ENCODE results near the gene DICER1. TPM values are rescaled to one million over a fixed set of nuclear protein-coding genes. Genes with fewer than 3 reads are reported as not detected.

The DICER1 gene
- polyA plus RNA-seq, 2 of the 4 experiments (the other 2 are of a cell fraction), result 14.1 to 46.3 TPM

DNA sequence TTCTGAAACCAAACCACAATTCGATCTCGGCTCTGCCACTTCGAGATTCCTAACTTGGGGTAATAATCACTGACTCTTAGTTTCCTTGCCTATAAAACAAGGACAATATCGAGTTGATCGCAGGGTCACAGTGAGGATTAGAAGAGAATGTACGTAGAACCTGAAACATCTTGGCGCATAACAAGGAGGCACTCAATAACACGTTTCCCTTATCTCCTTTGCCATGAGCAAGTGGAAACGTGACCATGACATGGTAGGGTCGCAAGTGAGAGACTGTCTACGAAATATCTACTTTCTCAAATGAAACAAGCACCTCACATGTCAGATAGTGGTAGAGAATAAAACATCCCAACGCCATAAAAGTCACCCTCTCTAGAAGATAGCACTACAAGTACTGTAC lies 2.3 kb downstream of the DICER1 start:
- DNase-seq (ENCODE audit: low read depth in 1 of 2, low spot score in 1 of 2) (no peak), ATAC-seq (no peak), FAIRE-seq (no peak)
- Histone ChIP-seq H3K4me2 (peak overlapping the region; percentile 84; the same call in 2 of the 3 replicates), H3K9me3 (no peaks in the 10 kb centered on the region), H3K4me3 (no peak overlapping the region), H3K27ac (no peak overlapping the region), H3K4me1 (peaks cover 24% of the 10 kb centered on the region)
- 92% methylated on average over 12 of the region's 12 CpGs for WGBS (ENCODE audit: missing lambda C conversion rate)
- TF ChIP-seq, protein P1, sequence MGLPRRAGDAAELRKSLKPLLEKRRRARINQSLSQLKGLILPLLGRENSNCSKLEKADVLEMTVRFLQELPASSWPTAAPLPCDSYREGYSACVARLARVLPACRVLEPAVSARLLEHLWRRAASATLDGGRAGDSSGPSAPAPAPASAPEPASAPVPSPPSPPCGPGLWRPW (IDR thresholded peaks at IDR 0.05), result no peak
- no peak for TF ChIP-seq SREBF2 (IDR thresholded peaks at IDR 0.05)
- CTCF ChIA-PET, result no interaction called here
- POLR2A ChIA-PET, result no interaction called here

DNA sequence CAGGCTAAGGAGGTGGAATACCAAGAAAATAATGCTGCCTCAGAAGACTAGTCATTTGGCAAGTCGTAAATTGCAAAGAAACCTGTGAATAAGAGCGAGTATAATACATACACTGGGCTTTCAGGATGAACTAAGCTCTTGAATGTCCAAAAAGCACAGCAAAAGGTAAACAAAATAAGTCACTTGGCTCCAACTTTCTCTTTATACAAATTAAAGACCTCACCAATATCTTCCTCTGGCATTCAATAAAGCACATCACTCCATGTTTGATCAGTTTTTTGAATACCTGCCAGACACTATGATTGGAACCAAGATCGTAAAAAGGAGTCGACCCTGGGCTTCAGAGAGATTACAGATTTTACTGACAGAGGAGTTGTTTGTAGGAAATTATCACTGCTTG lies 3.5 kb downstream of the DICER1 start:
- no peak for FAIRE-seq

DNA sequence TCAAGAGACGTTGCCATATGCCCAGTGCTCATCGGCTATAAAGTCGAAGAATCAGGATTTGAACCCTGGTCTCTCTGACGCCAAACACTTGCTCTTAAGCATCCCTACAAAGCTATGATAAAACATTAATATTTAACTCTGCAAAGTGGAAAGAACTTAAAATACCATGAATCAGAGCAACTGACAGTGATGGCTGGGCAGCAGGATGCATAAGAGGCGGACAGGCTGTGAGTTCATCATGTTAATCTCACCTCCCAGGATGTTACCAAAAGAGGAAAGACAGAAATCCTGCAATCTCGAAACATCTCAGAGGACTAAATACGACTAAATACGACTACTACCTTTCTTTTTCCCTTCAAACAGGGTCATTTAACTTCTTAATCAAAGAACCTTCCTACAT lies 5.8 kb downstream of the DICER1 start:
- ChIA-PET CTCF (no interaction called here), POLR2A (no interaction called here)
- H3K4me1 ChIP-seq, result peaks cover 28% of the 10 kb centered on the region
- TF ChIP-seq JUNB (IDR thresholded peaks at IDR 0.05), result no peak
- TF ChIP-seq, protein P2, sequence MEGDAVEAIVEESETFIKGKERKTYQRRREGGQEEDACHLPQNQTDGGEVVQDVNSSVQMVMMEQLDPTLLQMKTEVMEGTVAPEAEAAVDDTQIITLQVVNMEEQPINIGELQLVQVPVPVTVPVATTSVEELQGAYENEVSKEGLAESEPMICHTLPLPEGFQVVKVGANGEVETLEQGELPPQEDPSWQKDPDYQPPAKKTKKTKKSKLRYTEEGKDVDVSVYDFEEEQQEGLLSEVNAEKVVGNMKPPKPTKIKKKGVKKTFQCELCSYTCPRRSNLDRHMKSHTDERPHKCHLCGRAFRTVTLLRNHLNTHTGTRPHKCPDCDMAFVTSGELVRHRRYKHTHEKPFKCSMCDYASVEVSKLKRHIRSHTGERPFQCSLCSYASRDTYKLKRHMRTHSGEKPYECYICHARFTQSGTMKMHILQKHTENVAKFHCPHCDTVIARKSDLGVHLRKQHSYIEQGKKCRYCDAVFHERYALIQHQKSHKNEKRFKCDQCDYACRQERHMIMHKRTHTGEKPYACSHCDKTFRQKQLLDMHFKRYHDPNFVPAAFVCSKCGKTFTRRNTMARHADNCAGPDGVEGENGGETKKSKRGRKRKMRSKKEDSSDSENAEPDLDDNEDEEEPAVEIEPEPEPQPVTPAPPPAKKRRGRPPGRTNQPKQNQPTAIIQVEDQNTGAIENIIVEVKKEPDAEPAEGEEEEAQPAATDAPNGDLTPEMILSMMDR (IDR thresholded peaks at IDR 0.05), result no peak
- no peak for TF ChIP-seq HOXB5 (CRISPR knock-in tag; IDR thresholded peaks at IDR 0.05)
- no peak for TF ChIP-seq CHD4 (IDR thresholded peaks at IDR 0.05; ENCODE audit: borderline replicate concordance)
- no peak for TF ChIP-seq ZNF302 (CRISPR knock-in tag; IDR thresholded peaks at IDR 0.05)
- TF ChIP-seq MAZ (IDR thresholded peaks at IDR 0.05; ENCODE audit: borderline replicate concordance, low read depth, low read length), result no peak
- H3K9me3 ChIP-seq, result no peaks in the 10 kb centered on the region
- DNase-seq (ENCODE audit: low read depth in 1 of 2, low spot score in 1 of 2) (no peak), FAIRE-seq (peak; percentile 39), ATAC-seq (no peak)
- H3K4me3 ChIP-seq, result no peak overlapping the region
- H3K4me2 ChIP-seq, result 0 out of 3 replicates have a peak overlapping the region, but pooled peaks have one; percentile 6
- no peak overlapping the region for H3K27ac ChIP-seq
- WGBS (ENCODE audit: missing lambda C conversion rate), result 75% methylated on average over 8 of the region's 8 CpGs

More for the DNA sequence above, 3.5 kb downstream of the DICER1 start:
- ATAC-seq (no peak), DNase-seq (ENCODE audit: low read depth in 1 of 2, low spot score in 1 of 2) (no peak)
- CTCF ChIA-PET, result no interaction called here
- WGBS (ENCODE audit: missing lambda C conversion rate), result 72% methylated on average over 4 of the region's 4 CpGs
- TF ChIP-seq SMC3 (IDR thresholded peaks at IDR 0.05), result no peak
- TF ChIP-seq RCOR1 (IDR thresholded peaks at IDR 0.05; ENCODE audit: low read depth, low read length), result no peak
- TF ChIP-seq, protein P3, sequence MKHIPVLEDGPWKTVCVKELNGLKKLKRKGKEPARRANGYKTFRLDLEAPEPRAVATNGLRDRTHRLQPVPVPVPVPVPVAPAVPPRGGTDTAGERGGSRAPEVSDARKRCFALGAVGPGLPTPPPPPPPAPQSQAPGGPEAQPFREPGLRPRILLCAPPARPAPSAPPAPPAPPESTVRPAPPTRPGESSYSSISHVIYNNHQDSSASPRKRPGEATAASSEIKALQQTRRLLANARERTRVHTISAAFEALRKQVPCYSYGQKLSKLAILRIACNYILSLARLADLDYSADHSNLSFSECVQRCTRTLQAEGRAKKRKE (CRISPR knock-in tag; IDR thresholded peaks at IDR 0.05; ENCODE audit: low read depth), result no peak
- Histone ChIP-seq H3K4me3 (no peak overlapping the region), H3K27ac (no peak overlapping the region), H3K4me2 (no peak overlapping the region), H3K4me1 (peaks cover 34% of the 10 kb centered on the region), H3K9me3 (no peaks in the 10 kb centered on the region)
- POLR2A ChIA-PET, result no interaction called here

DNA sequence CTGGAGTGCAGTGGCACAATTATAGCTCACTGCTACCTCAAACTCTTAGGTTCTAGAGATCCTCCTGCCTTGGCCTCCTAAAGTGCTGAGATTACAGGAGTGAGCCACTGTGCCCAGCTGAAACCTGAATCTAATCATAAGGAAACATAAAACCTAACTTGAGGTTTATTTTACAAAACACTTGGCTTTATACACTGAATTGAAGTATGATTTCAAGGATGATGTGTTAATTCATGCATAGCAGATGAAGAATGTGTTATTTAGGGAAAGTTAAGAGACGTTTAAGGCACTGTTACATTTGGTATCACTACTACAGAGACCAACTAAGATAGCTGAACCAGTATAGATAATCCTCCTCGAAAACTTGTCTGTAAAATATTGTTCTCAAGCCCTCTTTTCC lies 6.4 kb downstream of the DICER1 start:
- Histone ChIP-seq H3K9me3 (0 out of 3 replicates have a peak, but pooled peaks cover 3% of the 10 kb centered on the region), H3K4me1 (peaks cover 27% of the 10 kb centered on the region), H3K4me2 (no peak overlapping the region), H3K27ac (no peak overlapping the region), H3K4me3 (no peak overlapping the region)
- 81% methylated on average over 2 of the region's 2 CpGs for WGBS (ENCODE audit: missing lambda C conversion rate)
- no peak for TF ChIP-seq NR3C1 (IDR thresholded peaks at IDR 0.05)
- no peak for TF ChIP-seq FOXS1 (CRISPR knock-in tag; IDR thresholded peaks at IDR 0.05)
- no peak for TF ChIP-seq RNF2 (IDR thresholded peaks at IDR 0.05; ENCODE audit: borderline replicate concordance, low read depth)
- no peak for TF ChIP-seq BHLHE40 (IDR thresholded peaks at IDR 0.05; ENCODE audit: low read depth, low read length)
- no peak for TF ChIP-seq HEYL (CRISPR knock-in tag; IDR thresholded peaks at IDR 0.05)
- no peak for TF ChIP-seq JUN (IDR thresholded peaks at IDR 0.05)
- no peak for TF ChIP-seq CBX2 (IDR thresholded peaks at IDR 0.05; ENCODE audit: borderline replicate concordance, low read depth)
- TF ChIP-seq, protein P4, sequence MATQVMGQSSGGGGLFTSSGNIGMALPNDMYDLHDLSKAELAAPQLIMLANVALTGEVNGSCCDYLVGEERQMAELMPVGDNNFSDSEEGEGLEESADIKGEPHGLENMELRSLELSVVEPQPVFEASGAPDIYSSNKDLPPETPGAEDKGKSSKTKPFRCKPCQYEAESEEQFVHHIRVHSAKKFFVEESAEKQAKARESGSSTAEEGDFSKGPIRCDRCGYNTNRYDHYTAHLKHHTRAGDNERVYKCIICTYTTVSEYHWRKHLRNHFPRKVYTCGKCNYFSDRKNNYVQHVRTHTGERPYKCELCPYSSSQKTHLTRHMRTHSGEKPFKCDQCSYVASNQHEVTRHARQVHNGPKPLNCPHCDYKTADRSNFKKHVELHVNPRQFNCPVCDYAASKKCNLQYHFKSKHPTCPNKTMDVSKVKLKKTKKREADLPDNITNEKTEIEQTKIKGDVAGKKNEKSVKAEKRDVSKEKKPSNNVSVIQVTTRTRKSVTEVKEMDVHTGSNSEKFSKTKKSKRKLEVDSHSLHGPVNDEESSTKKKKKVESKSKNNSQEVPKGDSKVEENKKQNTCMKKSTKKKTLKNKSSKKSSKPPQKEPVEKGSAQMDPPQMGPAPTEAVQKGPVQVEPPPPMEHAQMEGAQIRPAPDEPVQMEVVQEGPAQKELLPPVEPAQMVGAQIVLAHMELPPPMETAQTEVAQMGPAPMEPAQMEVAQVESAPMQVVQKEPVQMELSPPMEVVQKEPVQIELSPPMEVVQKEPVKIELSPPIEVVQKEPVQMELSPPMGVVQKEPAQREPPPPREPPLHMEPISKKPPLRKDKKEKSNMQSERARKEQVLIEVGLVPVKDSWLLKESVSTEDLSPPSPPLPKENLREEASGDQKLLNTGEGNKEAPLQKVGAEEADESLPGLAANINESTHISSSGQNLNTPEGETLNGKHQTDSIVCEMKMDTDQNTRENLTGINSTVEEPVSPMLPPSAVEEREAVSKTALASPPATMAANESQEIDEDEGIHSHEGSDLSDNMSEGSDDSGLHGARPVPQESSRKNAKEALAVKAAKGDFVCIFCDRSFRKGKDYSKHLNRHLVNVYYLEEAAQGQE (IDR thresholded peaks at IDR 0.05), result no peak
- no peak for TF ChIP-seq CHD4 (IDR thresholded peaks at IDR 0.05; ENCODE audit: borderline replicate concordance)
- TF ChIP-seq TFCP2L1 (CRISPR knock-in tag; IDR thresholded peaks at IDR 0.05), result no peak
- no peak for TF ChIP-seq MYC (IDR thresholded peaks at IDR 0.05; ENCODE audit: borderline replicate concordance, low read length)
- no peak for TF ChIP-seq JUNB (IDR thresholded peaks at IDR 0.05)
- no peak for TF ChIP-seq ZC3H11A (IDR thresholded peaks at IDR 0.05)
- TF ChIP-seq, protein P1 (IDR thresholded peaks at IDR 0.05), result no peak
- TF ChIP-seq ZFP36 (IDR thresholded peaks at IDR 0.05; ENCODE audit: borderline replicate concordance, partially characterized antibody), result no peak
- TF ChIP-seq HOXB13 (CRISPR knock-in tag; IDR thresholded peaks at IDR 0.05; ENCODE audit: low read depth), result no peak
- no peak for TF ChIP-seq RAD21 (conservative IDR thresholded peaks at IDR 0.05 in 1 of 2, IDR thresholded peaks at IDR 0.05 in 1 of 2)
- FAIRE-seq (no peak), DNase-seq (ENCODE audit: low read depth in 1 of 2, low spot score in 1 of 2) (no peak), ATAC-seq (no peak)
- ChIA-PET POLR2A (no interaction called here), CTCF (no interaction called here)

All from A549 (cell line).